ENCODE measurements around the gene TUBA4A. TPM values are rescaled to one million over a fixed set of nuclear protein-coding genes. Genes with fewer than 3 reads are reported as not detected.
"Not testable (repeated sequence)": the region's sequence is repeated elsewhere in the genome, so short reads cannot be mapped to it uniquely, and the experiment has no call there.

Gene TUBA4A
- total RNA-seq, 1 donor from 2014 or later, result 21.7 TPM

GRCh38 chr2:219214141-219214540 is 39.6 kb downstream of the TUBA4A start:
- DNase-seq (ENCODE audit: low spot score), result no peak

- DNase-seq (ENCODE audit: low spot score), result no peak
Measured at GRCh38 chr2:219213486-219214071, 40.1 kb downstream of the TUBA4A start.

- DNase-seq (ENCODE audit: low spot score), result no peak
Measured at GRCh38 chr2:219213026-219213415, 40.7 kb downstream of the TUBA4A start.

- DNase-seq (ENCODE audit: low spot score), result no peak
Measured at GRCh38 chr2:219210886-219211362, 42.8 kb downstream of the TUBA4A start.

GRCh38 chr2:219210196-219210885 is 43.4 kb downstream of the TUBA4A start:
- DNase-seq (ENCODE audit: low spot score), result no peak

- DNase-seq (ENCODE audit: low spot score), result no peak
Measured at GRCh38 chr2:219209236-219210195, 44.2 kb downstream of the TUBA4A start.

- no peak for DNase-seq (ENCODE audit: low spot score)
Measured at GRCh38 chr2:219207884-219208740, 45.6 kb downstream of the TUBA4A start.

GRCh38 chr2:219207134-219207883 is 46.4 kb downstream of the TUBA4A start:
- DNase-seq (ENCODE audit: low spot score), result no peak

GRCh38 chr2:219206328-219207133 is 47.2 kb downstream of the TUBA4A start, which contains the start of gene ZFAND2B:
Gene ZFAND2B, plus strand, starts transcription at chr2:219206782. Its CDS starts 206 bp downstream, at chr2:219206988.
- DNase-seq (ENCODE audit: low spot score), result peak; percentile 98

- no peak for DNase-seq (ENCODE audit: low spot score)
Measured at GRCh38 chr2:219205981-219206327, 47.8 kb downstream of the TUBA4A start.

- no peak for DNase-seq (ENCODE audit: low spot score)
Measured at GRCh38 chr2:219205165-219205538, 48.6 kb downstream of the TUBA4A start.

GRCh38 chr2:219204425-219205164 is 49.1 kb downstream of the TUBA4A start:
- no peak for DNase-seq (ENCODE audit: low spot score)

GRCh38 chr2:219201331-219201730 is 52.4 kb downstream of the TUBA4A start:
- DNase-seq (ENCODE audit: low spot score), result not testable (repeated sequence)

GRCh38 chr2:219200502-219201326 is 53.0 kb downstream of the TUBA4A start:
- not testable (repeated sequence) for DNase-seq (ENCODE audit: low spot score)
